VCaP (cell line): ENCODE data around the gene TRIP11.

ENCODE experiments used
- H3K27ac ChIP-seq: fragments of 450-650 bp; 2 replicates; pipeline ENCODE4 v1.5.1; 2017
- CTCF ChIP-seq: fragments of 450-650 bp; conservative IDR thresholded peaks from 2 replicates; pipeline ENCODE4 v1.5.1; 2017; ENCODE audit warnings: mild to moderate bottlenecking, moderate library complexity

TRIP11 gene

GRCh38 chr14:91947475-91948184, 92.2 kb downstream of the TRIP11 start, which contains the start of gene FBLN5:
FBLN5 (minus strand) TSS chr14:91947694; CDS start chr14:91947229, 465 bp downstream.
- no peak within 1 kb of the TSS for H3K27ac ChIP-seq
- no peak for TF ChIP-seq CTCF

- no peak overlapping the region for H3K27ac ChIP-seq
- TF ChIP-seq CTCF, result no peak
Observed at GRCh38 chr14:91946622-91947474, 93.0 kb downstream of the TRIP11 start.

- TF ChIP-seq CTCF, result no peak
- no peak overlapping the region for H3K27ac ChIP-seq
Observed at GRCh38 chr14:91945751-91946621, 93.9 kb downstream of the TRIP11 start.

- no peak for TF ChIP-seq CTCF
- H3K27ac ChIP-seq, result no peak overlapping the region
Observed at GRCh38 chr14:91942946-91943345, 96.9 kb downstream of the TRIP11 start.

- H3K27ac ChIP-seq, result no peak overlapping the region
- TF ChIP-seq CTCF, result no peak
Observed at GRCh38 chr14:91942128-91942527, 97.7 kb downstream of the TRIP11 start.

- no peak overlapping the region for H3K27ac ChIP-seq
- TF ChIP-seq CTCF, result no peak
Observed at GRCh38 chr14:91940209-91940608, 99.7 kb downstream of the TRIP11 start.

GRCh38 chr14:91935586-91935985, 104.3 kb downstream of the TRIP11 start:
- TF ChIP-seq CTCF, result no peak
- no peak overlapping the region for H3K27ac ChIP-seq
